NOMO-1 treated with DMSO at 0.1 percent for 48 hours (cell line): Measurements from ENCODE around the gene GPX7.

Source experiments
- DNase-seq: peaks from one replicate; lab custom pipeline; 2025; ENCODE audit not compliant: unreplicated experiment; lab: John Stamatoyannopoulos, UW

Gene GPX7

GRCh38 chr1:52585474-52585873, 16.7 kb upstream of the GPX7 start:
- DNase-seq = no peak

GRCh38 chr1:52588027-52588426, 14.1 kb upstream of the GPX7 start:
- DNase-seq = no peak

GRCh38 chr1:52588535-52588934, 13.6 kb upstream of the GPX7 start:
- peak; percentile 72 for DNase-seq

GRCh38 chr1:52590266-52590665, 11.9 kb upstream of the GPX7 start:
- no peak for DNase-seq

- no peak for DNase-seq
Measured at GRCh38 chr1:52592637-52593323, 9.4 kb upstream of the GPX7 start.

- DNase-seq = no peak
Measured at GRCh38 chr1:52593495-52593894, 8.7 kb upstream of the GPX7 start.

GRCh38 chr1:52595061-52595460, 7.1 kb upstream of the GPX7 start:
- DNase-seq = no peak

- DNase-seq = no peak
Measured at GRCh38 chr1:52597912-52598311, 4.3 kb upstream of the GPX7 start.

GRCh38 chr1:52598729-52599128, 3.4 kb upstream of the GPX7 start:
- DNase-seq = no peak

GRCh38 chr1:52599236-52599635, 2.9 kb upstream of the GPX7 start:
- DNase-seq = no peak

- DNase-seq = no peak
Measured at GRCh38 chr1:52600533-52601179, 1.5 kb upstream of the GPX7 start.

- DNase-seq = no peak
Measured at GRCh38 chr1:52601519-52601918, 652 bp upstream of the GPX7 start.

GRCh38 chr1:52602856-52603600, 857 bp downstream of the GPX7 start:
- DNase-seq = no peak

- DNase-seq = no peak
Measured at GRCh38 chr1:52603630-52604029, 1.5 kb downstream of the GPX7 start.

GRCh38 chr1:52604063-52604770, 2.0 kb downstream of the GPX7 start:
- no peak for DNase-seq

GRCh38 chr1:52613636-52614373, 11.6 kb downstream of the GPX7 start:
- no peak for DNase-seq

GRCh38 chr1:52614671-52615070, 12.5 kb downstream of the GPX7 start:
- no peak for DNase-seq

- no peak for DNase-seq
Measured at GRCh38 chr1:52615489-52616042, 13.4 kb downstream of the GPX7 start.

- DNase-seq = no peak
Measured at GRCh38 chr1:52621950-52622349, 19.8 kb downstream of the GPX7 start.

- no peak for DNase-seq
Measured at GRCh38 chr1:52623812-52624211, 21.6 kb downstream of the GPX7 start.

- peak; percentile 11 for DNase-seq
Measured at GRCh38 chr1:52627028-52627427, 24.9 kb downstream of the GPX7 start.
